HepG2 (cell line): ENCODE results near the gene DELE1. TPM values are rescaled to one million over a fixed set of nuclear protein-coding genes. Genes with fewer than 3 reads are reported as not detected.
A peak's percentile ranks its signal among the peaks of the same experiment; 100 is the strongest.

ENCODE experiments used
- SOX13 ChIP-seq, 3 experiments: fragments of 450-650 bp in 1 of 3; sonication (generic) in 1 of 3; formaldehyde crosslinking in 1 of 3; IDR thresholded peaks in 2 of 3; conservative IDR thresholded peaks in 1 of 3; 2 replicates each; pipeline versions ENCODE4 v1.5.0 to v1.6.1; 2016 to 2020; ENCODE audit warnings: antibody characterized with exemption in 1 of 3, mild to moderate bottlenecking in 1 of 3, missing compliant biosample characterization in 1 of 3, missing genetic modification reagents in 1 of 3, moderate library complexity in 1 of 3
- ZNF782 ChIP-seq: sonication (generic); formaldehyde crosslinking; IDR thresholded peaks from 2 replicates; pipeline ENCODE4 v1.4.0; 2020; ENCODE audit warnings: missing genetic modification reagents, mild to moderate bottlenecking, borderline replicate concordance
- polyA plus RNA-seq, 8 experiments: library from polyadenylated mRNA; depleted of rRNA in 3 of 8; stranded (reverse) in 7 of 8; unstranded in 1 of 8; fragments of >200 nt; fragmentation: Illumina TruSeq in 4 of 8; extraction: Trizol in 4 of 8; gene quantifications; 2 replicates each; pipeline versions ENCODE4 v1.2.1 to v1.2.3, GENCODE V29; 2011 to 2016; ENCODE audit warnings: low read depth in 4 of 8, missing spikeins in 1 of 8, mixed read lengths in 1 of 8; ENCODE audit not compliant: insufficient read depth in 1 of 8
- total RNA-seq, 5 experiments: library from RNA; depleted of rRNA; stranded (reverse); fragments of >200 nt; fragmentation: Illumina TruSeq; extraction: Trizol; gene quantifications; 2 replicates each; pipeline ENCODE4 v1.2.3, GENCODE V29; 2016; ENCODE audit warnings: low read depth in 1 of 5
- TF ChIP-seq, protein P1 (sequence below): sonication (generic); formaldehyde crosslinking; conservative IDR thresholded peaks from 2 replicates; pipeline ENCODE4 v1.4.0; 2020; ENCODE audit warnings: mild to moderate bottlenecking, missing genetic modification reagents, moderate library complexity
- TF ChIP-seq, protein P2 (sequence below): sonication (generic); formaldehyde crosslinking; IDR thresholded peaks from 2 replicates; pipeline ENCODE4 v1.5.0; 2020; ENCODE audit warnings: mild to moderate bottlenecking, missing genetic modification reagents
- TF ChIP-seq, protein P3 (sequence below): sonication (generic); formaldehyde crosslinking; IDR thresholded peaks from 2 replicates; pipeline ENCODE4 v1.4.0; 2020; ENCODE audit warnings: missing genetic modification reagents, borderline replicate concordance
- TF ChIP-seq, protein P4 (sequence below): sonication (generic); formaldehyde crosslinking; IDR thresholded peaks from 2 replicates; pipeline ENCODE4 v1.4.0; 2020; ENCODE audit warnings: missing genetic modification reagents

Gene DELE1
- total and polyA plus RNA-seq, 2 of the 13 experiments (the other 11 are each of a cell fraction or from before 2014, with no cell fraction given): 57.5 to 90.3 TPM

DNA sequence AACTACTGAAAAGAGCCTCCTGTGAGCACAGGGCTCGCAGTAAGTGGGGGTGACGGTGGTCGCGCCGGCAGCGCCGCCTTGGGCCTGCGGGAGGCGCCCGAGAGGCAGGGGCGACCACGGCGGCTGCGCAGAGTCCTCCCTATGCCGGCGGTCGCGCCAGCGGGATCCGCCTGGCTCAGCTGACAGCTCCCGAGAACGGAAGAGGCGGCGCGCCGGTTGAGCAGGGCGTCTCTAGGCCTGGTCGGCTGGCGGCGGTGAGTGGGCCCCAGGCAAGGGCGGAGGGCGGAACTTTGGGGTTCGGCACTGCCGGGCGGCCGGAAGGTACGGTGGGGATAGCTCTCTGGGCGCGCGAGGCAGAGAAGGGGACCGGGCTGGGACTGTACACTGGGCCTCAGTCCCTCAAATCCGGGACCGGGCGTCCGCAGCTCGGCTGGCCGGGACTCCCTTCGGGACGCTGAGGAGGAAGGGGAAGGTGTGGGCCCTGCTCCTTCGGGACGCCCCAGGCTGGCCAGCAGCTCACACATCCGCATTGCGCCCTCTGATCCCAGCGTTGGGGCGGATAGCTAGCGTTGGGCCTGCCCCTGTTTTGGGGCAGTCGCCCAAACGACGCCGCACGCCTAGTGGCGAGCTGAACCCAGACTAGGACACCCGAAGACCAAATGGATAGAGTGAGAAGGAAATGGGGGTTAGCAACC, 45.4 kb downstream of the DELE1 start, which contains the start of gene RNF14 (continued):
- TF ChIP-seq, protein P1, sequence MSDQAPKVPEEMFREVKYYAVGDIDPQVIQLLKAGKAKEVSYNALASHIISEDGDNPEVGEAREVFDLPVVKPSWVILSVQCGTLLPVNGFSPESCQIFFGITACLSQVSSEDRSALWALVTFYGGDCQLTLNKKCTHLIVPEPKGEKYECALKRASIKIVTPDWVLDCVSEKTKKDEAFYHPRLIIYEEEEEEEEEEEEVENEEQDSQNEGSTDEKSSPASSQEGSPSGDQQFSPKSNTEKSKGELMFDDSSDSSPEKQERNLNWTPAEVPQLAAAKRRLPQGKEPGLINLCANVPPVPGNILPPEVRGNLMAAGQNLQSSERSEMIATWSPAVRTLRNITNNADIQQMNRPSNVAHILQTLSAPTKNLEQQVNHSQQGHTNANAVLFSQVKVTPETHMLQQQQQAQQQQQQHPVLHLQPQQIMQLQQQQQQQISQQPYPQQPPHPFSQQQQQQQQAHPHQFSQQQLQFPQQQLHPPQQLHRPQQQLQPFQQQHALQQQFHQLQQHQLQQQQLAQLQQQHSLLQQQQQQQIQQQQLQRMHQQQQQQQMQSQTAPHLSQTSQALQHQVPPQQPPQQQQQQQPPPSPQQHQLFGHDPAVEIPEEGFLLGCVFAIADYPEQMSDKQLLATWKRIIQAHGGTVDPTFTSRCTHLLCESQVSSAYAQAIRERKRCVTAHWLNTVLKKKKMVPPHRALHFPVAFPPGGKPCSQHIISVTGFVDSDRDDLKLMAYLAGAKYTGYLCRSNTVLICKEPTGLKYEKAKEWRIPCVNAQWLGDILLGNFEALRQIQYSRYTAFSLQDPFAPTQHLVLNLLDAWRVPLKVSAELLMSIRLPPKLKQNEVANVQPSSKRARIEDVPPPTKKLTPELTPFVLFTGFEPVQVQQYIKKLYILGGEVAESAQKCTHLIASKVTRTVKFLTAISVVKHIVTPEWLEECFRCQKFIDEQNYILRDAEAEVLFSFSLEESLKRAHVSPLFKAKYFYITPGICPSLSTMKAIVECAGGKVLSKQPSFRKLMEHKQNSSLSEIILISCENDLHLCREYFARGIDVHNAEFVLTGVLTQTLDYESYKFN: peak; percentile 40; the same call in 1 of the 2 replicates
- TF ChIP-seq, protein P2, sequence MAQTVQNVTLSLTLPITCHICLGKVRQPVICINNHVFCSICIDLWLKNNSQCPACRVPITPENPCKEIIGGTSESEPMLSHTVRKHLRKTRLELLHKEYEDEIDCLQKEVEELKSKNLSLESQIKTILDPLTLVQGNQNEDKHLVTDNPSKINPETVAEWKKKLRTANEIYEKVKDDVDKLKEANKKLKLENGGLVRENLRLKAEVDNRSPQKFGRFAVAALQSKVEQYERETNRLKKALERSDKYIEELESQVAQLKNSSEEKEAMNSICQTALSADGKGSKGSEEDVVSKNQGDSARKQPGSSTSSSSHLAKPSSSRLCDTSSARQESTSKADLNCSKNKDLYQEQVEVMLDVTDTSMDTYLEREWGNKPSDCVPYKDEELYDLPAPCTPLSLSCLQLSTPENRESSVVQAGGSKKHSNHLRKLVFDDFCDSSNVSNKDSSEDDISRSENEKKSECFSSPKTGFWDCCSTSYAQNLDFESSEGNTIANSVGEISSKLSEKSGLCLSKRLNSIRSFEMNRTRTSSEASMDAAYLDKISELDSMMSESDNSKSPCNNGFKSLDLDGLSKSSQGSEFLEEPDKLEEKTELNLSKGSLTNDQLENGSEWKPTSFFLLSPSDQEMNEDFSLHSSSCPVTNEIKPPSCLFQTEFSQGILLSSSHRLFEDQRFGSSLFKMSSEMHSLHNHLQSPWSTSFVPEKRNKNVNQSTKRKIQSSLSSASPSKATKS (CRISPR knock-in tag): no peak
- TF ChIP-seq ZNF782 (CRISPR knock-in tag) (peak; percentile 92; the same call in 1 of the 2 replicates), SOX13 (IDR thresholded peaks at IDR 0.05) (no peak), SOX13 (CRISPR knock-in tag; conservative IDR thresholded peaks at IDR 0.05 in 1 of 2, IDR thresholded peaks at IDR 0.05 in 1 of 2) (peak in 1 of 2 experiments; percentile 47; a peak in 2 of 4 replicates)
- TF ChIP-seq, protein P3, sequence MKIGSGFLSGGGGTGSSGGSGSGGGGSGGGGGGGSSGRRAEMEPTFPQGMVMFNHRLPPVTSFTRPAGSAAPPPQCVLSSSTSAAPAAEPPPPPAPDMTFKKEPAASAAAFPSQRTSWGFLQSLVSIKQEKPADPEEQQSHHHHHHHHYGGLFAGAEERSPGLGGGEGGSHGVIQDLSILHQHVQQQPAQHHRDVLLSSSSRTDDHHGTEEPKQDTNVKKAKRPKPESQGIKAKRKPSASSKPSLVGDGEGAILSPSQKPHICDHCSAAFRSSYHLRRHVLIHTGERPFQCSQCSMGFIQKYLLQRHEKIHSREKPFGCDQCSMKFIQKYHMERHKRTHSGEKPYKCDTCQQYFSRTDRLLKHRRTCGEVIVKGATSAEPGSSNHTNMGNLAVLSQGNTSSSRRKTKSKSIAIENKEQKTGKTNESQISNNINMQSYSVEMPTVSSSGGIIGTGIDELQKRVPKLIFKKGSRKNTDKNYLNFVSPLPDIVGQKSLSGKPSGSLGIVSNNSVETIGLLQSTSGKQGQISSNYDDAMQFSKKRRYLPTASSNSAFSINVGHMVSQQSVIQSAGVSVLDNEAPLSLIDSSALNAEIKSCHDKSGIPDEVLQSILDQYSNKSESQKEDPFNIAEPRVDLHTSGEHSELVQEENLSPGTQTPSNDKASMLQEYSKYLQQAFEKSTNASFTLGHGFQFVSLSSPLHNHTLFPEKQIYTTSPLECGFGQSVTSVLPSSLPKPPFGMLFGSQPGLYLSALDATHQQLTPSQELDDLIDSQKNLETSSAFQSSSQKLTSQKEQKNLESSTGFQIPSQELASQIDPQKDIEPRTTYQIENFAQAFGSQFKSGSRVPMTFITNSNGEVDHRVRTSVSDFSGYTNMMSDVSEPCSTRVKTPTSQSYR (CRISPR knock-in tag): no peak
- TF ChIP-seq, protein P4, sequence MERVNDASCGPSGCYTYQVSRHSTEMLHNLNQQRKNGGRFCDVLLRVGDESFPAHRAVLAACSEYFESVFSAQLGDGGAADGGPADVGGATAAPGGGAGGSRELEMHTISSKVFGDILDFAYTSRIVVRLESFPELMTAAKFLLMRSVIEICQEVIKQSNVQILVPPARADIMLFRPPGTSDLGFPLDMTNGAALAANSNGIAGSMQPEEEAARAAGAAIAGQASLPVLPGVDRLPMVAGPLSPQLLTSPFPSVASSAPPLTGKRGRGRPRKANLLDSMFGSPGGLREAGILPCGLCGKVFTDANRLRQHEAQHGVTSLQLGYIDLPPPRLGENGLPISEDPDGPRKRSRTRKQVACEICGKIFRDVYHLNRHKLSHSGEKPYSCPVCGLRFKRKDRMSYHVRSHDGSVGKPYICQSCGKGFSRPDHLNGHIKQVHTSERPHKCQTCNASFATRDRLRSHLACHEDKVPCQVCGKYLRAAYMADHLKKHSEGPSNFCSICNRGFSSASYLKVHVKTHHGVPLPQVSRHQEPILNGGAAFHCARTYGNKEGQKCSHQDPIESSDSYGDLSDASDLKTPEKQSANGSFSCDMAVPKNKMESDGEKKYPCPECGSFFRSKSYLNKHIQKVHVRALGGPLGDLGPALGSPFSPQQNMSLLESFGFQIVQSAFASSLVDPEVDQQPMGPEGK (CRISPR knock-in tag): peak; percentile 13; the same call in 1 of the 2 replicates
